HEK293 (cell line): ENCODE results near the gene CYP2A6.
A peak's percentile ranks its signal among the peaks of the same experiment; 100 is the strongest.
"Not testable (repeated sequence)": the region's sequence is repeated elsewhere in the genome, so short reads cannot be mapped to it uniquely, and the experiment has no call there.

ENCODE experiments used
- CTCF ChIA-PET: fragments of 350-600 bp; formaldehyde crosslinking; extraction: SDS; loops from one replicate; lab custom pipeline; 2021; ENCODE audit warnings: antibody characterized with exemption; lab: Yijun Ruan, JAX
- POLR2A ChIA-PET: fragments of 300-600 bp; formaldehyde crosslinking; extraction: SDS; loops from one replicate; lab custom pipeline; 2020; ENCODE audit warnings: antibody characterized with exemption, inconsistent platforms; lab: Yijun Ruan, JAX
- H3K27ac ChIP-seq: fragments of 200-500 bp; sonication (Bioruptor generic); 2 replicates; pipeline ENCODE4 v1.5.1; 2014; ENCODE audit warnings: low read depth, low read length, control low read depth, inconsistent platforms; ENCODE audit errors: extremely low read depth
- H3K36me3 ChIP-seq, 2 experiments: fragments of 200-500 bp in 1 of 2; sonication (Bioruptor generic) in 1 of 2; 1 replicate in 1 of 2; 2 replicates in 1 of 2; pipeline ENCODE4 v1.5.1; 2014 to 2017; ENCODE audit warnings: inconsistent platforms in 2 of 2, low read length in 2 of 2; ENCODE audit not compliant: control insufficient read depth in 2 of 2, insufficient read depth in 1 of 2
- H3K4me1 ChIP-seq: fragments of 200-500 bp; sonication (Bioruptor generic); 2 replicates; pipeline ENCODE4 v1.5.1; 2014; ENCODE audit warnings: mild to moderate bottlenecking, low read length, inconsistent platforms; ENCODE audit not compliant: control insufficient read depth, insufficient read depth
- H3K4me3 ChIP-seq: 2 replicates; pipeline ENCODE4 v1.5.1; 2011; ENCODE audit warnings: low read depth, mild to moderate bottlenecking, control low read depth, low read length, moderate library complexity
- H3K9me3 ChIP-seq: fragments of 200-500 bp; sonication (Bioruptor generic); 2 replicates; pipeline ENCODE4 v1.5.1; 2014; ENCODE audit warnings: low read depth, low read length, inconsistent platforms; ENCODE audit not compliant: control insufficient read depth, insufficient read depth
- AEBP2 ChIP-seq: fragments of 450-650 bp; formaldehyde crosslinking; IDR thresholded peaks from 2 replicates; pipeline ENCODE4 v1.5.1; 2016; ENCODE audit warnings: missing biosample characterization, missing genetic modification characterization, borderline replicate concordance
- KLF1 ChIP-seq: fragments of 450-650 bp; formaldehyde crosslinking; IDR thresholded peaks from 2 replicates; pipeline ENCODE4 v1.5.1; 2016; ENCODE audit warnings: missing biosample characterization, missing genetic modification characterization
- KLF17 ChIP-seq: fragments of 450-650 bp; formaldehyde crosslinking; IDR thresholded peaks from 2 replicates; pipeline ENCODE4 v1.5.1; 2016; ENCODE audit warnings: missing biosample characterization, missing genetic modification characterization
- OVOL3 ChIP-seq: fragments of 450-650 bp; formaldehyde crosslinking; IDR thresholded peaks from 2 replicates; pipeline ENCODE4 v1.5.1; 2016; ENCODE audit warnings: missing biosample characterization, missing genetic modification characterization
- ZBTB20 ChIP-seq: fragments of 450-650 bp; formaldehyde crosslinking; IDR thresholded peaks from 2 replicates; pipeline ENCODE4 v1.5.1; 2016; ENCODE audit warnings: missing biosample characterization, missing genetic modification characterization
- ZNF121 ChIP-seq: fragments of 450-650 bp; formaldehyde crosslinking; IDR thresholded peaks from 2 replicates; pipeline ENCODE4 v1.5.1; 2016; ENCODE audit warnings: missing biosample characterization, missing genetic modification characterization
- ZNF169 ChIP-seq: fragments of 450-650 bp; formaldehyde crosslinking; IDR thresholded peaks from 2 replicates; pipeline ENCODE4 v1.5.1; 2016; ENCODE audit warnings: missing biosample characterization, missing genetic modification characterization
- ZNF18 ChIP-seq: fragments of 450-650 bp; formaldehyde crosslinking; IDR thresholded peaks from 2 replicates; pipeline ENCODE4 v1.5.1; 2016; ENCODE audit warnings: missing biosample characterization, missing genetic modification characterization
- ZNF23 ChIP-seq: fragments of 450-650 bp; formaldehyde crosslinking; IDR thresholded peaks from 2 replicates; pipeline ENCODE4 v1.5.1; 2016; ENCODE audit warnings: missing biosample characterization, missing genetic modification characterization, borderline replicate concordance
- ZNF266 ChIP-seq: fragments of 450-650 bp; formaldehyde crosslinking; IDR thresholded peaks from 2 replicates; pipeline ENCODE4 v1.5.1; 2016; ENCODE audit warnings: missing biosample characterization, missing genetic modification characterization, low read depth
- ZNF391 ChIP-seq: fragments of 450-650 bp; formaldehyde crosslinking; IDR thresholded peaks from 2 replicates; pipeline ENCODE4 v1.5.1; 2016; ENCODE audit warnings: low read depth, missing biosample characterization, missing genetic modification characterization, borderline replicate concordance
- ZNF514 ChIP-seq: fragments of 450-650 bp; formaldehyde crosslinking; IDR thresholded peaks from 2 replicates; pipeline ENCODE4 v1.5.1; 2016; ENCODE audit warnings: missing biosample characterization, missing genetic modification characterization
- ZNF670 ChIP-seq: fragments of 450-650 bp; formaldehyde crosslinking; IDR thresholded peaks from 2 replicates; pipeline ENCODE4 v1.5.1; 2016; ENCODE audit warnings: missing biosample characterization, missing genetic modification characterization, low read depth
- ZNF707 ChIP-seq: fragments of 450-650 bp; formaldehyde crosslinking; IDR thresholded peaks from 2 replicates; pipeline ENCODE4 v1.5.1; 2016; ENCODE audit warnings: missing biosample characterization, missing genetic modification characterization
- ZNF785 ChIP-seq: fragments of 450-650 bp; formaldehyde crosslinking; IDR thresholded peaks from 2 replicates; pipeline ENCODE4 v1.5.1; 2016; ENCODE audit warnings: missing biosample characterization, missing genetic modification characterization
- ZNF791 ChIP-seq: fragments of 450-650 bp; formaldehyde crosslinking; IDR thresholded peaks from 2 replicates; pipeline ENCODE4 v1.5.1; 2016; ENCODE audit warnings: missing biosample characterization, missing genetic modification characterization
- TF ChIP-seq, protein P1 (sequence below): fragments of 450-650 bp; formaldehyde crosslinking; IDR thresholded peaks from 2 replicates; pipeline ENCODE4 v1.5.1; 2016; ENCODE audit warnings: missing biosample characterization, missing genetic modification characterization
- TF ChIP-seq, protein P2 (sequence below): fragments of 450-650 bp; formaldehyde crosslinking; IDR thresholded peaks from 2 replicates; pipeline ENCODE4 v1.5.1; 2016; ENCODE audit warnings: missing biosample characterization, missing genetic modification characterization
- TF ChIP-seq, protein P3 (sequence below): fragments of 450-650 bp; formaldehyde crosslinking; IDR thresholded peaks from 2 replicates; pipeline ENCODE4 v1.5.1; 2016; ENCODE audit warnings: missing biosample characterization, missing genetic modification characterization

CYP2A6 gene

DNA sequence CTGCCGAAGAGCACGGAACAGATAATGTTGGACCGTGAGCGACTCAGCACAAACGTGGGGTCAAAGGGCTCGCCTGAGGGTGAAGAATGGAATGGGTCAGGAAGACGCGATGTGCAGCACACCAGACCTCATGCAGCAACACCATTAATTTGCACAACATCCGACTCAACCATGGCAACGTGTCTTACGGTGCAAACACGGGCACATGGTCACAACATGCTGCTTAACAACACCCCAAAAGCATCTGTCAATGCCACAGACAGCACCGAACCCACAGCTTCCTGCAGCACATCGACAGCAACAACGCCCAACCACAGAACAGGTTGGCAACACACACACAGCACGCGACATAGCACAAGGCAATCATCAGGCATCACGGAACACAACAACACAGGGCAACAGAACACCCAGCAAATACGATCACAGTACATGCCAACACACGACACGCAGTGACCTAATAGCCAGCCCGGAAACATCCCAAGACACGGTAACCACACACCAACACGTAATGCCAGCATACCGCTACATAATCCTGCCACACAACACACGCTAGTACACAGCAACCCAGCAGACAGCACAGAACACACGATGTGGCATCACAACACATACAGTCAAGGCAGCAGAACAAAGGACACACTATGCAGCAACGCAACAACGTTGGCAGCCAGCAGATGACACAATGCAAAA is 23.4 kb downstream of the CYP2A6 start (continued):
- TF ChIP-seq, protein P1, sequence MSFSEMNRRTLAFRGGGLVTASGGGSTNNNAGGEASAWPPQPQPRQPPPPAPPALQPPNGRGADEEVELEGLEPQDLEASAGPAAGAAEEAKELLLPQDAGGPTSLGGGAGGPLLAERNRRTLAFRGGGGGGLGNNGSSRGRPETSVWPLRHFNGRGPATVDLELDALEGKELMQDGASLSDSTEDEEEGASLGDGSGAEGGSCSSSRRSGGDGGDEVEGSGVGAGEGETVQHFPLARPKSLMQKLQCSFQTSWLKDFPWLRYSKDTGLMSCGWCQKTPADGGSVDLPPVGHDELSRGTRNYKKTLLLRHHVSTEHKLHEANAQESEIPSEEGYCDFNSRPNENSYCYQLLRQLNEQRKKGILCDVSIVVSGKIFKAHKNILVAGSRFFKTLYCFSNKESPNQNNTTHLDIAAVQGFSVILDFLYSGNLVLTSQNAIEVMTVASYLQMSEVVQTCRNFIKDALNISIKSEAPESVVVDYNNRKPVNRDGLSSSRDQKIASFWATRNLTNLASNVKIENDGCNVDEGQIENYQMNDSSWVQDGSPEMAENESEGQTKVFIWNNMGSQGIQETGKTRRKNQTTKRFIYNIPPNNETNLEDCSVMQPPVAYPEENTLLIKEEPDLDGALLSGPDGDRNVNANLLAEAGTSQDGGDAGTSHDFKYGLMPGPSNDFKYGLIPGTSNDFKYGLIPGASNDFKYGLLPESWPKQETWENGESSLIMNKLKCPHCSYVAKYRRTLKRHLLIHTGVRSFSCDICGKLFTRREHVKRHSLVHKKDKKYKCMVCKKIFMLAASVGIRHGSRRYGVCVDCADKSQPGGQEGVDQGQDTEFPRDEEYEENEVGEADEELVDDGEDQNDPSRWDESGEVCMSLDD = 0 out of 2 replicates have a peak, but pooled peaks have one; percentile 19
- TF ChIP-seq ZNF169 (tag by site-specific recombination) = peak; percentile 71; the same call in 1 of the 2 replicates

DNA sequence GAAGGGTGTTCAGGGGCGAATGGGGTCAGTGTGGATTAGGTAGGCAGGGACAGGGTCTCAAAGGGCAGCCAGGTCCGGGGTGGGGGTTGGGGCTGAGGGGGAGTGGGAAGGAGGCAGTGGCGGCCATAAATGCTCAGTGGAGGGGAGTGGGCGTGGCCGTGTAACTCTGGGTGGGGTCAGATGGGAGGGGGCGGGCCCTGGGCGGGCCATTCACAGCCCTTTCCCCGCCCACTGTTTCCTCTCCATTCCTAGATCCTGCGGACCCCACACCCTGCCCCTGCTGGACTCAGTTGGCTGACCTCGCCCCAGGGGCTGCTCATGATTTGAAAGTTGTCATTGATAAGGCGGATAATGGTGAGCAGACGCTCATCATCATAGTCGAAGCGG is 23.9 kb downstream of the CYP2A6 start:
- peaks cover 12% of the 10 kb centered on the region for H3K4me1 ChIP-seq
- not testable (repeated sequence) for H3K9me3 ChIP-seq, H3K27ac ChIP-seq, H3K4me3 ChIP-seq
- POLR2A ChIA-PET = interaction anchor here (0.6 kb wide), 1 partner anchor 453 kb away, joined by 6 read pairs; no protein-coding TSS in a partner anchor
- H3K36me3 ChIP-seq = peaks cover 9 to 14% of the 10 kb centered on the region in 2 experiments; a peak in 2 of 3 replicates
- CTCF ChIA-PET = interaction anchor here (0.6 kb wide), 2 partner anchors 48 to 110 kb away, joined by 3 read pairs; no protein-coding TSS in a partner anchor

DNA sequence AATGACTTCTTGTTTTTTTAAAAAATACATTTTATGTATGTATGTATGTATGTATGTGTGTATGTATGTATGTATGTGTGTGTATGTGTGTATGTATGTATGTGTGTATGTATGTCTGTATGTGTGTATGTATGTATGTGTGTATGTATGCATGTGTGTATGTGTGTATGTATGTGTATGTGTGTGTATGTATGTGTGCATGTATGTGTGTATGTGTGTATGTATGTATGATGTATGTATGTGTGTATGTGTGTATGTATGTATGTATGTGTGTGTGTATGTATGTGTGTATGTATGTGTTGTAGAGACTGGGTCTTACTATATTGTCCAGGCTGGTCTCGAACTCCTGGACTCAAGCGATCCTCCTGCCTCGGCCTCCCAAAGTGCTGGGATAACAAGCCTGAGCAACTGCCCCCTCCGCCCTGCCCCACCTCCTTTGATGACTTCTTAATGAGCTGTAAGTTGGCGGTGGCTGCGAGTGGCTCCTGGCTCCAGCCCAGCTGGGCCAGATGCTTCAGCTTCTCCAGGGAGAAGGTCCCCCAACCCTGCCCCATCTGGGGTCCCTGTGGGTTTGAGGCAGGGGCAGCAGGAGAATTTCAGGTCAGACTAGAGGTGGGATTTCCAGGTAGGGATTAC is 24.7 kb downstream of the CYP2A6 start:
- ChIA-PET POLR2A (interaction anchor here (0.6 kb wide), 1 partner anchor 452 kb away, joined by 6 read pairs; no protein-coding TSS in a partner anchor), CTCF (interaction anchor here (1.0 to 7.8 kb wide), 2 partner anchors 19 to 90 kb away, joined by 5 to 77 read pairs; no protein-coding TSS in a partner anchor)
- H3K36me3 ChIP-seq = peaks cover 9 to 14% of the 10 kb centered on the region in 2 experiments; a peak in 2 of 3 replicates
- H3K4me1 ChIP-seq, H3K9me3 ChIP-seq, H3K27ac ChIP-seq, H3K4me3 ChIP-seq: not testable (repeated sequence)
- TF ChIP-seq AEBP2 (tag by site-specific recombination) = 0 out of 2 replicates have a peak, but pooled peaks have one; percentile 70
- TF ChIP-seq ZNF785 = peak; percentile 63; the same call in 1 of the 2 replicates
- TF ChIP-seq, protein P2, sequence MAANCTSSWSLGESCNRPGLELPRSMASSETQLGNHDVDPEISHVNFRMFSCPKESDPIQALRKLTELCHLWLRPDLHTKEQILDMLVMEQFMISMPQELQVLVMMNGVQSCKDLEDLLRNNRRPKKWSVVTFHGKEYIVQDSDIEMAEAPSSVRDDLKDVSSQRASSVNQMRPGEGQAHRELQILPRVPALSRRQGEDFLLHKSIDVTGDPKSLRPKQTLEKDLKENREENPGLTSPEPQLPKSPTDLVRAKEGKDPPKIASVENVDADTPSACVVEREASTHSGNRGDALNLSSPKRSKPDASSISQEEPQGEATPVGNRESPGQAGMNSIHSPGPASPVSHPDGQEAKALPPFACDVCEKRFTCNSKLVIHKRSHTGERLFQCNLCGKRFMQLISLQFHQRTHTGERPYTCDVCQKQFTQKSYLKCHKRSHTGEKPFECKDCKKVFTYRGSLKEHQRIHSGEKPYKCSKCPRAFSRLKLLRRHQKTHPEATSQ = peak; percentile 66; the same call in 1 of the 2 replicates
- 0 out of 2 replicates have a peak, but pooled peaks have one; percentile 71 for TF ChIP-seq ZNF791 (tag by site-specific recombination)
- TF ChIP-seq ZNF514 (tag by site-specific recombination) = peak; percentile 45; the same call in 1 of the 2 replicates
- TF ChIP-seq KLF17 (tag by site-specific recombination) = 0 out of 2 replicates have a peak, but pooled peaks have one; percentile 34
- TF ChIP-seq KLF1 = peak; percentile 97
- peak; percentile 93 for TF ChIP-seq ZNF121
- TF ChIP-seq, protein P3, sequence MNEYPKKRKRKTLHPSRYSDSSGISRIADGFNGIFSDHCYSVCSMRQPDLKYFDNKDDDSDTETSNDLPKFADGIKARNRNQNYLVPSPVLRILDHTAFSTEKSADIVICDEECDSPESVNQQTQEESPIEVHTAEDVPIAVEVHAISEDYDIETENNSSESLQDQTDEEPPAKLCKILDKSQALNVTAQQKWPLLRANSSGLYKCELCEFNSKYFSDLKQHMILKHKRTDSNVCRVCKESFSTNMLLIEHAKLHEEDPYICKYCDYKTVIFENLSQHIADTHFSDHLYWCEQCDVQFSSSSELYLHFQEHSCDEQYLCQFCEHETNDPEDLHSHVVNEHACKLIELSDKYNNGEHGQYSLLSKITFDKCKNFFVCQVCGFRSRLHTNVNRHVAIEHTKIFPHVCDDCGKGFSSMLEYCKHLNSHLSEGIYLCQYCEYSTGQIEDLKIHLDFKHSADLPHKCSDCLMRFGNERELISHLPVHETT (tag by site-specific recombination) = peak; percentile 56; the same call in 1 of the 2 replicates
- peak; percentile 11; the same call in 1 of the 2 replicates for TF ChIP-seq ZNF23
- peak; percentile 20; the same call in 1 of the 2 replicates for TF ChIP-seq ZNF707
- peak; percentile 59; the same call in 1 of the 2 replicates for TF ChIP-seq ZNF670 (tag by site-specific recombination)
- peak; percentile 43; the same call in 1 of the 2 replicates for TF ChIP-seq OVOL3
- 0 out of 2 replicates have a peak, but pooled peaks have one; percentile 38 for TF ChIP-seq ZNF391 (tag by site-specific recombination)
- TF ChIP-seq ZNF18 (tag by site-specific recombination) = 0 out of 2 replicates have a peak, but pooled peaks have one; percentile 33
- 0 out of 2 replicates have a peak, but pooled peaks have one; percentile 8 for TF ChIP-seq ZNF266
- peak; percentile 55; the same call in 1 of the 2 replicates for TF ChIP-seq ZBTB20 (tag by site-specific recombination)
